CD8-positive, alpha-beta memory T cell (primary cell): Measurements from ENCODE around the gene HSPB9. TPM values are rescaled to one million over a fixed set of nuclear protein-coding genes. Genes with fewer than 3 reads are reported as not detected.

Experiments used
- CTCF ChIA-PET: fragments of 350-600 bp; sonication (Branson Sonifier 250); formaldehyde crosslinking; loops from one replicate; lab custom pipeline; 2021; ENCODE audit warnings: antibody characterized with exemption; lab: Charles Lee
- POLR2A ChIA-PET: fragments of 350-600 bp; sonication (Branson Sonifier 250); formaldehyde crosslinking; loops from one replicate; lab custom pipeline; 2021; ENCODE audit warnings: antibody characterized with exemption; lab: Charles Lee
- DNase-seq, 5 donors: peaks; one replicate each; pipeline versions ENCODE4 v3.0.0 to v3.0.0-alpha.2; 2020 to 2022; ENCODE audit warnings: mixed read lengths in 1 of 5
- H3K27ac ChIP-seq: one replicate; pipeline ENCODE4 v1.7.0; 2013; ENCODE audit warnings: low read depth, mild to moderate bottlenecking, low read length, moderate library complexity
- H3K27me3 ChIP-seq: 2 replicates; pipeline ENCODE4 v1.7.0; 2013; ENCODE audit warnings: low read length, mild to moderate bottlenecking; ENCODE audit not compliant: insufficient read depth, poor library complexity, severe bottlenecking
- H3K36me3 ChIP-seq: 2 replicates; pipeline ENCODE4 v1.7.0; 2013; ENCODE audit warnings: mild to moderate bottlenecking, low read length, moderate library complexity; ENCODE audit not compliant: insufficient read depth
- H3K4me1 ChIP-seq: 2 replicates; pipeline ENCODE4 v1.7.0; 2013; ENCODE audit warnings: mild to moderate bottlenecking, low read length, moderate library complexity; ENCODE audit not compliant: insufficient read depth
- H3K4me3 ChIP-seq: 2 replicates; pipeline ENCODE4 v1.7.0; 2013; ENCODE audit warnings: mild to moderate bottlenecking, low read length
- H3K9me3 ChIP-seq: 2 replicates; pipeline ENCODE4 v1.7.0; 2013; ENCODE audit warnings: mild to moderate bottlenecking, low read length
- H3K27ac Mint-ChIP-seq, 8 donors: one replicate each; pipeline ENCODE4 v1.8.0; 2020 to 2021; ENCODE audit warnings: mixed read lengths in 8 of 8, mild to moderate bottlenecking in 6 of 8, inconsistent platforms in 3 of 8, moderate library complexity in 3 of 8
- H3K27me3 Mint-ChIP-seq, 2 donors: one replicate each; pipeline ENCODE4 v1.8.0; 2020 to 2021; ENCODE audit warnings: mixed read lengths in 2 of 2, mild to moderate bottlenecking in 1 of 2, moderate library complexity in 1 of 2
- H3K36me3 Mint-ChIP-seq, 3 donors: one replicate each; pipeline ENCODE4 v1.8.0; 2020 to 2021; ENCODE audit warnings: mixed read lengths in 3 of 3, inconsistent platforms in 1 of 3, mild to moderate bottlenecking in 1 of 3
- H3K4me1 Mint-ChIP-seq, 3 donors: one replicate each; pipeline ENCODE4 v1.8.0; 2020 to 2021; ENCODE audit warnings: mixed read lengths in 3 of 3, inconsistent platforms in 1 of 3, mild to moderate bottlenecking in 1 of 3
- H3K4me3 Mint-ChIP-seq, 7 donors: one replicate each; pipeline ENCODE4 v1.8.0; 2020 to 2021; ENCODE audit warnings: mixed read lengths in 7 of 7, mild to moderate bottlenecking in 6 of 7, moderate library complexity in 4 of 7, inconsistent platforms in 2 of 7
- H3K9me3 Mint-ChIP-seq, 5 donors: one replicate each; pipeline ENCODE4 v1.8.0; 2020 to 2022; ENCODE audit warnings: mixed read lengths in 5 of 5, mild to moderate bottlenecking in 3 of 5, moderate library complexity in 2 of 5, inconsistent platforms in 1 of 5
- polyA plus RNA-seq: library from polyadenylated mRNA; unstranded; fragments of 300-500 nt; fragmentation: Illumina TruSeq; gene quantifications from one replicate; pipeline ENCODE4 v1.2.3, GENCODE V29; 2021
- total RNA-seq, 2 experiments: library from RNA; stranded (reverse); gene quantifications; one replicate each; pipeline ENCODE4 v1.2.3, GENCODE V29; 2021

HSPB9 gene
- total and polyA plus RNA-seq, 3 experiments from 2014 or later = 0.11 to 0.15 TPM; not detected in 1

DNA sequence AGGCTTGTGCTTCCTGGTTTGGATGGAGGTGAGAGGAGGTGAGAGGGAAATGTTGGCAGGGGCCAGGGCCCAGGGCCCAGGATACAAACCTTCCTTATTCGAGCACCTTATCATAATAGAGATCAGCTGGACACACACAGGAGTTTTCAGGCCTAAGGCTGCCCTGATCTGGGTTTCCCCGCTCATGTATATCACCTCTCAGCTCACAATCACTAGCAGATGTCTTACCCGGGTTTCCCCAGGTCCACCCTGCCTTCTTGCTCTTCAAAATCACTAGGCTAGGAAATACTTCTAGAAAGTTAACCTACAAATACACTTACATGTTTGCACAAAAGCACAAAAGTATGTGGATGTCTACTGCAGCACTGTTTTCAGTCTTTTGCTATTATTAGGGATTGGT is 4.2 kb downstream of the HSPB9 start:
- ChIA-PET POLR2A (interaction anchor here (0.7 kb wide), 1 partner anchor 9 kb away, joined by 5 read pairs; no protein-coding TSS in a partner anchor), CTCF (no interaction called here)
- Mint-ChIP-seq H3K4me3 (no peak overlapping the region), H3K36me3 (peaks cover 6 to 72% (median 8%) of the 10 kb centered on the region in 3 donors), H3K9me3 (no peaks in the 10 kb centered on the region), H3K4me1 (peaks cover 8 to 12% (median 11%) of the 10 kb centered on the region in 3 donors), H3K27me3 (no peaks in the 10 kb centered on the region), H3K27ac (peak overlapping the region in 2 of 8 donors; percentile 10 to 21)
- Histone ChIP-seq H3K36me3 (peaks cover 50% of the 10 kb centered on the region), H3K4me1 (peaks cover 1% of the 10 kb centered on the region), H3K27me3 (no peaks in the 10 kb centered on the region), H3K27ac (no peak overlapping the region), H3K9me3 (no peaks in the 10 kb centered on the region), H3K4me3 (no peak overlapping the region)
- DNase-seq = no peak

DNA sequence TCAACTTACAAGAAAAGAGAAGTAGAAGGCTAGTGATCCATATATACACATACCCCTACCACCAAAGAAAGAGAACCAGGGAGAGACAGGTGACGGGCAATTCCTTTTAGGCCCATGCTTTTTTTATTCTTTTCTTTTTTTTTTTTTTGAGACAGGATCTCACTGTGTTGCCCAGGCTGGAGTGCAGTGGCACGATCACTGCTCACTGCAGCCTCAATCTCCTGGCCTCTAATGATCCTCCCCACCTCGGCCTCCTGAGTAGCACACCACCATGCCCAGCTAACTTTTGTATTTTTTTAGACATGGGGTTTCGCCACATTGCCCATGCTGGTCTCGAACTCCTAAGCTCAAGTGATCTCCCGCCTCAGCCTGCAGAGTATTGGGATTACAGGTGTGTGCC is 4.8 kb downstream of the HSPB9 start:
- ChIA-PET POLR2A (interaction anchor here (0.7 kb wide), 1 partner anchor 9 kb away, joined by 5 read pairs; no protein-coding TSS in a partner anchor), CTCF (no interaction called here)
- no peaks in the 10 kb centered on the region for H3K9me3 Mint-ChIP-seq
- no peaks in the 10 kb centered on the region for H3K27me3 ChIP-seq
- peak overlapping the region in 1 of 8 donors; percentile 10 for H3K27ac Mint-ChIP-seq
- no peak for DNase-seq
- peaks cover 6 to 74% (median 8%) of the 10 kb centered on the region in 3 donors for H3K36me3 Mint-ChIP-seq
- no peak overlapping the region for H3K4me3 ChIP-seq
- H3K27me3 Mint-ChIP-seq = no peaks in the 10 kb centered on the region
- H3K36me3 ChIP-seq = peaks cover 50% of the 10 kb centered on the region
- H3K27ac ChIP-seq = no peak overlapping the region
- peaks cover 7% of the 10 kb centered on the region for H3K4me1 ChIP-seq
- no peak overlapping the region for H3K4me3 Mint-ChIP-seq
- peaks cover 12 to 17% (median 14%) of the 10 kb centered on the region in 3 donors for H3K4me1 Mint-ChIP-seq
- no peaks in the 10 kb centered on the region for H3K9me3 ChIP-seq

DNA sequence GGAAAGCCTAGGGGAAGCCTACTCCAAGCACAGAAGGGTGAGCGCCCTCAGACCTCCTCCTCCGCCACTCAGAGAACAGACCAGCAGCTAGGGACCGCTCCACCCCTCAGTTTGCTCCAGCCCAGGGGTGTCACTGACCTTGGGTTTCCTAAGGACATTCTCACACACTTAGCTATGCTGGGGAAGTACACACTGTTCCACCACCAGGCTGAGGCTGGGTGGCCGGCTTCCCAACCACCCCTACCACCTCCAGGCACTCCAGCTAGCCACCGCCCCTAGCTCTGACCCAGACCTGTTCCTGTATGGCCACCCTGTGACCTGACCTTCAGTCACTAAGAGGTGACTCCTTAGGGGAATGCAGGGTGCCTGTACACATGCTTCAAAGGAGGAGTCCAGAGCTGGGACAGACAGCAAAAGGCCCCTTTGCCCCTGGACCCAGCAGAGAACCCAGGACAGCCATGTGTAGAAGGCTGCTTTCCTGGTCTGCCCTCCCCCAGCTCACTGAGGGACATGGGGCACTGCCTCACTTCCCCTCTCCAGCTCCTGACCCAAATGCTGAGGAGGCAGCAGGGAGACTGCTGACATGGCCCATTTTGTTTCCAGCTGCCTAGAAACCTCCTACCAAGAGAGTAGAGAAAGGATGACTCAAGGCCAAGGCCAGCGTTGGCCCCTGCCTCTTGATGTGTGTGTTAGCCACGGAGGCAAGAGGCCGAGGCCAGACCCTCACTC is 6.7 kb downstream of the HSPB9 start:
- POLR2A ChIA-PET = interaction anchor here (0.5 to 1.1 kb wide), 3 partner anchors 21 to 626 kb away, joined by 3 to 5 read pairs (median 3); no protein-coding TSS in a partner anchor
- H3K36me3 Mint-ChIP-seq = peaks cover 6 to 84% (median 8%) of the 10 kb centered on the region in 3 donors
- no peaks in the 10 kb centered on the region for H3K27me3 Mint-ChIP-seq
- Histone ChIP-seq H3K9me3 (no peaks in the 10 kb centered on the region), H3K27me3 (no peaks in the 10 kb centered on the region), H3K4me1 (peaks cover 25% of the 10 kb centered on the region), H3K27ac (no peak overlapping the region), H3K36me3 (peaks cover 50% of the 10 kb centered on the region), H3K4me3 (no peak overlapping the region)
- CTCF ChIA-PET = no interaction called here
- peaks cover 28 to 35% (median 33%) of the 10 kb centered on the region in 3 donors for H3K4me1 Mint-ChIP-seq
- no peak overlapping the region for H3K4me3 Mint-ChIP-seq
- no peak for DNase-seq
- H3K9me3 Mint-ChIP-seq = no peaks in the 10 kb centered on the region
- peak overlapping the region in 3 of 8 donors; percentile 39 to 82 (median 52) for H3K27ac Mint-ChIP-seq

DNA sequence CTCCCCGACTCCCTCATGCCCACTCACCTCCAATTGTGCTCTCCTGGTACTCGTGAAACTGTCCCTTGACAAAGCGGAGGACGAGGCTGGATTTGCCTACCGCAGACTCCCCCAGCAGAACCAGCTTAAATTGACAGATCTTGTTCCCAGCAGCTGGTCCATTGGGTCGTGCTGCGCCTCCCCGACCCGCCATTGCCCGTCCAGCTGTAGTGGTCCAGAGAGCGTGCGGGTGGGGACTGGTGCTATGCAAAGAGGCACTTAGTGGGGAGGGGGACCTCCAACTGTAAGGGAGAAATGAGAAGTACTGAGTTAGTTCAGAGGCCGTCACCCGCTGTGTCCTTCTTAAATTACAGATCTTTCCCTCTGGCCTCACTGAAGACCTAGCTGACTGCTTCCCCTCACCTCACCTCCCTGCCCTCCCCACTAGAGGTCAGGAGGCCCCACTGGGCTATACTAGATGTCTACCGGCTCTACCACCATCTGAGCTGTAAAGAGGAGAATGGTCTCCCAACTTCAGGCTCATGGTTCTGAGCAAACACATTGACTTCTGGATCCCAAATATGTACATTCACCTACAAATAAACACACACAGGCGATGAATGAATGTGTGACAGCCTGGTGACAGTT is 7.8 kb downstream of the HSPB9 start:
- peaks cover 6 to 79% (median 6%) of the 10 kb centered on the region in 3 donors for H3K36me3 Mint-ChIP-seq
- peaks cover 28 to 43% (median 41%) of the 10 kb centered on the region in 3 donors for H3K4me1 Mint-ChIP-seq
- peak overlapping the region in 6 of 8 donors; percentile 7 to 77 (median 54) for H3K27ac Mint-ChIP-seq
- ChIA-PET CTCF (no interaction called here), POLR2A (no interaction called here)
- DNase-seq = no peak
- no peak overlapping the region for H3K4me3 Mint-ChIP-seq
- Histone ChIP-seq H3K27me3 (no peaks in the 10 kb centered on the region), H3K9me3 (no peaks in the 10 kb centered on the region), H3K4me3 (no peak overlapping the region), H3K27ac (no peak overlapping the region), H3K4me1 (peaks cover 34% of the 10 kb centered on the region), H3K36me3 (peaks cover 50% of the 10 kb centered on the region)
- no peaks in the 10 kb centered on the region for H3K9me3 Mint-ChIP-seq
- no peaks in the 10 kb centered on the region for H3K27me3 Mint-ChIP-seq

DNA sequence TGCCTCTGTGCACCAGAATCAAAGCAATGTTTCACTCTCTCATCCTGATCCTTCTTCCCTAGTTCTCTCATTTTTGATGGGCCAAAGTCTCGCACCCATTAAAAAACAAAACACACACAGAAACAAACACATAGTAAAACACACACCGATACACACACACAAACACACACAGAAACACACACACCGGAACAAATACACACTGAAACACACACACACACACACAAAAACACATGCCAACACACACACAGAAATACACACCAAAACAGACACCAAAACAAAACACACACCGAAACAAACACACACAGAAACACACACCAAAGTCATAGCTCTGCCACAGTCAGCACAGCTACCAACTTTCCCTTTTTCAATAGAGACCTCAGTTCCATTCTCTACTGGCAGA is 8.6 kb downstream of the HSPB9 start:
- no peak for DNase-seq
- peaks cover 32 to 52% (median 49%) of the 10 kb centered on the region in 3 donors for H3K4me1 Mint-ChIP-seq
- H3K27me3 Mint-ChIP-seq = no peaks in the 10 kb centered on the region
- H3K4me3 ChIP-seq = no peak overlapping the region
- H3K27ac Mint-ChIP-seq = peak overlapping the region in 6 of 8 donors; percentile 7 to 90 (median 75)
- peaks cover 6 to 79% (median 6%) of the 10 kb centered on the region in 3 donors for H3K36me3 Mint-ChIP-seq
- H3K36me3 ChIP-seq = peaks cover 50% of the 10 kb centered on the region
- H3K27ac ChIP-seq = no peak overlapping the region
- no peak overlapping the region for H3K4me3 Mint-ChIP-seq
- no peaks in the 10 kb centered on the region for H3K27me3 ChIP-seq
- peaks cover 43% of the 10 kb centered on the region for H3K4me1 ChIP-seq
- no peaks in the 10 kb centered on the region for H3K9me3 ChIP-seq
- ChIA-PET CTCF (no interaction called here), POLR2A (no interaction called here)
- H3K9me3 Mint-ChIP-seq = no peaks in the 10 kb centered on the region

DNA sequence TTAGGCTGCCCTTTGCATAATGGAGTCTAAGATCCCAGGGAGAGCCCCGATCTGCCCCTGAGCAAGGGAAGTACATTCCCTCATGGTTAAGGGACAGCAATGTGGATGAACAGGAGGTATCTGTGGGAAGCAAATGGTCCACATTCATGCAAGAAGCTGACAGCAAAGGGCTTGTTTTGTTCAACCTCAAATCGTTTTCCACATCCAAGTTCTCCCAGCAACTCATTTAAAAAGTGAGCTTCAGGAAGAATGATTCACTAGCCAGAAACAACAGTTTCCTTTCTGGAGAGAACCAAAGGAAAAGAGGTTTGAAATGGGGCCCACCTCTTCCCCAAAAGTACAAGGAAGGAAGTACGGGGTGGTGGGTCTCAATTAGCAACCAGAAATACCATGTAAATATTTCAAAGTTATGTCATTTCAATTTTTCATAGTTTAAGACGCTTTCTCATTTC is 9.4 kb downstream of the HSPB9 start:
- H3K4me3 Mint-ChIP-seq = no peak overlapping the region
- H3K4me3 ChIP-seq = no peak overlapping the region
- H3K36me3 ChIP-seq = peaks cover 45% of the 10 kb centered on the region
- no peaks in the 10 kb centered on the region for H3K27me3 Mint-ChIP-seq
- H3K9me3 Mint-ChIP-seq = no peaks in the 10 kb centered on the region
- H3K27ac Mint-ChIP-seq = peak overlapping the region in 7 of 8 donors; percentile 29 to 92 (median 81)
- no peaks in the 10 kb centered on the region for H3K9me3 ChIP-seq
- no peak for DNase-seq
- POLR2A ChIA-PET = no interaction called here
- peaks cover 48% of the 10 kb centered on the region for H3K4me1 ChIP-seq
- peaks cover 35 to 57% (median 54%) of the 10 kb centered on the region in 3 donors for H3K4me1 Mint-ChIP-seq
- no peak overlapping the region for H3K27ac ChIP-seq
- peaks cover 3 to 80% (median 5%) of the 10 kb centered on the region in 3 donors for H3K36me3 Mint-ChIP-seq
- H3K27me3 ChIP-seq = no peaks in the 10 kb centered on the region
- CTCF ChIA-PET = interaction anchor here (0.9 to 1.6 kb wide), 2 partner anchors 14 to 275 kb away, joined by 3 to 4 read pairs; no protein-coding TSS in a partner anchor

DNA sequence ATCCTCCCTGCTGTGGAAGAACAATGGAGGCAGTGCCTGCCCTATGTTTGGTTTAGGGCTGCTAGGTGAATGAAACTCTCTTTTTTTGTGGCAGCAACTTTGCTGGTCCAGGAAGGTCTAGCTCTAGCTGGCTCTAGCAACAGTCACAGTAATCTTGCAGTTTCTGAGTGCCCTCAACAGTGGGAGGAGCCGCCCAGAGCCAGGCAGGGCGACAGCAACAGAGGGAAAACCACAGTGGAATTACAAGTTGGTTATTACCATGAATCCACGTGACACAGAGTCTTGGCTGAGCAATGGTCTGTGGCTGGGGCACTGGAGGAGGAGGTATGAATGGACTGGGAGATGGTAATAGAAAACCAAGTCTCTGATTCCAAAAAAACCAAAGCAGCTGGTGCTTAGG is 10.3 kb downstream of the HSPB9 start:
- peaks cover 48% of the 10 kb centered on the region for H3K4me1 ChIP-seq
- H3K27ac ChIP-seq = no peak overlapping the region
- POLR2A ChIA-PET = no interaction called here
- no peaks in the 10 kb centered on the region for H3K27me3 ChIP-seq
- H3K36me3 ChIP-seq = peaks cover 36% of the 10 kb centered on the region
- H3K27me3 Mint-ChIP-seq = no peaks in the 10 kb centered on the region
- no peak overlapping the region for H3K4me3 ChIP-seq
- peak overlapping the region in 2 of 7 donors; percentile 12 to 71 for H3K4me3 Mint-ChIP-seq
- peaks cover 0 to 78% (median 2%) of the 10 kb centered on the region in 3 donors for H3K36me3 Mint-ChIP-seq
- peak overlapping the region; percentile 15 to 92 (median 76) for H3K27ac Mint-ChIP-seq
- H3K4me1 Mint-ChIP-seq = peaks cover 37 to 64% (median 56%) of the 10 kb centered on the region in 3 donors
- no peak for DNase-seq
- CTCF ChIA-PET = interaction anchor here (1.6 kb wide), 1 partner anchor 15 kb away, joined by 4 read pairs; no protein-coding TSS in a partner anchor
- no peaks in the 10 kb centered on the region for H3K9me3 Mint-ChIP-seq
- no peaks in the 10 kb centered on the region for H3K9me3 ChIP-seq
